IMR-90 (cell line): ENCODE data around the gene TEX264. TPM values are rescaled to one million over a fixed set of nuclear protein-coding genes. Genes with fewer than 3 reads are reported as not detected.

ENCODE experiments used
- ATAC-seq: fragments of 200-7000 bp; cut with Tn5 transposase; 2 replicates; pipeline ENCODE4 v1.9.1; 2020; ENCODE audit warnings: low read depth, mild to moderate bottlenecking, moderate library complexity
- BruUV-seq: library from RNA; stranded (reverse); fragments of 400-500 nt; replicated peaks from 2 replicates; lab custom pipeline; 2021; lab: Mats Ljungman, UMichigan
- CTCF ChIA-PET: fragments of 300-600 bp; formaldehyde crosslinking; extraction: SDS; loops from one replicate; lab custom pipeline; 2021; ENCODE audit warnings: antibody characterized with exemption; lab: Yijun Ruan, JAX
- POLR2A ChIA-PET: fragments of 300-600 bp; sonication (Branson Sonifier 250); formaldehyde crosslinking; loops from one replicate; lab custom pipeline; 2022; ENCODE audit warnings: antibody characterized with exemption; ENCODE audit not compliant: unreplicated experiment; lab: Charles Lee
- DNase-seq: peaks from one replicate; pipeline ENCODE4 v3.0.0; 2013
- H2AFZ ChIP-seq: replicated peaks from 2 replicates; pipeline ENCODE3; 2013; ENCODE audit warnings: low read length, mild to moderate bottlenecking; ENCODE audit not compliant: poor library complexity
- H2AK5ac ChIP-seq: 2 replicates; pipeline ENCODE4 v1.6.1; 2013; ENCODE audit warnings: low read depth, low read length, inconsistent platforms
- H2AK9ac ChIP-seq: replicated peaks from 2 replicates; pipeline ENCODE3; 2013; ENCODE audit warnings: mild to moderate bottlenecking, low read depth, low read length, moderate library complexity; ENCODE audit not compliant: poor library complexity
- H2BK120ac ChIP-seq: 2 replicates; pipeline ENCODE4 v1.6.1; 2013; ENCODE audit warnings: low read depth, low read length, inconsistent platforms
- H2BK15ac ChIP-seq: 3 replicates; pipeline ENCODE4 v1.6.1; 2013; ENCODE audit warnings: low read depth, low read length, inconsistent platforms
- H2BK20ac ChIP-seq: 2 replicates; pipeline ENCODE4 v1.6.1; 2013; ENCODE audit warnings: low read depth, mild to moderate bottlenecking, inconsistent platforms, low read length, moderate library complexity
- H2BK5ac ChIP-seq: 2 replicates; pipeline ENCODE4 v1.6.1; 2013; ENCODE audit warnings: mild to moderate bottlenecking, low read depth, low read length, inconsistent platforms; ENCODE audit not compliant: poor library complexity, severe bottlenecking
- H3K14ac ChIP-seq: replicated peaks from 2 replicates; pipeline ENCODE4 v1.6.1; 2013; ENCODE audit warnings: low read depth, low read length, inconsistent platforms
- H3K18ac ChIP-seq: 2 replicates; pipeline ENCODE4 v1.6.1; 2013; ENCODE audit warnings: low read depth, low read length, control low read depth
- H3K23ac ChIP-seq: 2 replicates; pipeline ENCODE4 v1.6.1; 2013; ENCODE audit warnings: low read depth, low read length, inconsistent platforms
- H3K27ac ChIP-seq: 2 replicates; pipeline ENCODE4 v1.5.1; 2013; ENCODE audit warnings: mild to moderate bottlenecking, control low read depth, low read length; ENCODE audit not compliant: insufficient read depth
- H3K27me3 ChIP-seq: 2 replicates; pipeline ENCODE4 v1.6.1; 2013; ENCODE audit warnings: low read length; ENCODE audit not compliant: control insufficient read depth, insufficient read depth
- H3K36me3 ChIP-seq: 2 replicates; pipeline ENCODE4 v1.6.1; 2013; ENCODE audit warnings: low read length, mixed read lengths; ENCODE audit not compliant: control insufficient read depth, insufficient read depth
- H3K4ac ChIP-seq: 2 replicates; pipeline ENCODE4 v1.6.1; 2013; ENCODE audit warnings: low read depth, low read length, inconsistent platforms
- H3K4me1 ChIP-seq: 2 replicates; pipeline ENCODE4 v1.6.1; 2013; ENCODE audit warnings: low read length, mixed read lengths; ENCODE audit not compliant: control insufficient read depth, insufficient read depth
- H3K4me2 ChIP-seq: 2 replicates; pipeline ENCODE4 v1.6.1; 2013; ENCODE audit warnings: low read depth, mild to moderate bottlenecking, control low read depth, low read length, moderate library complexity
- H3K4me3 ChIP-seq: 2 replicates; pipeline ENCODE4 v1.5.1; 2013; ENCODE audit warnings: low read depth, mild to moderate bottlenecking, control low read depth, low read length, moderate library complexity; ENCODE audit not compliant: insufficient read depth
- H3K56ac ChIP-seq: 2 replicates; pipeline ENCODE4 v1.6.1; 2013; ENCODE audit warnings: low read length, inconsistent platforms; ENCODE audit not compliant: insufficient read depth; ENCODE audit errors: extremely low read depth
- H3K79me1 ChIP-seq, 2 experiments: 2 replicates each; pipeline ENCODE4 v1.6.1; 2013; ENCODE audit warnings: low read length in 2 of 2, inconsistent platforms in 1 of 2, low read depth in 1 of 2
- H3K9ac ChIP-seq: 2 replicates; pipeline ENCODE4 v1.6.1; 2013; ENCODE audit warnings: low read depth, low read length, control low read depth
- H3K9me1 ChIP-seq: 2 replicates; pipeline ENCODE4 v1.6.1; 2013; ENCODE audit warnings: low read length, inconsistent platforms; ENCODE audit not compliant: insufficient read depth
- H3K9me3 ChIP-seq: 2 replicates; pipeline ENCODE4 v1.6.1; 2013; ENCODE audit warnings: low read length; ENCODE audit not compliant: control insufficient read depth, insufficient read depth
- H4K20me1 ChIP-seq: 2 replicates; pipeline ENCODE4 v1.6.1; 2013; ENCODE audit warnings: low read length, inconsistent platforms; ENCODE audit not compliant: insufficient read depth
- H4K5ac ChIP-seq: 2 replicates; pipeline ENCODE4 v1.6.1; 2013; ENCODE audit warnings: mild to moderate bottlenecking, low read depth, low read length, control low read depth
- H4K8ac ChIP-seq, 2 experiments: 2 replicates each; pipeline ENCODE4 v1.6.1; 2013; ENCODE audit warnings: low read depth in 2 of 2, low read length in 2 of 2, control low read depth in 1 of 2, inconsistent platforms in 1 of 2
- H4K91ac ChIP-seq: 2 replicates; pipeline ENCODE4 v1.6.1; 2013; ENCODE audit warnings: low read depth, low read length, inconsistent platforms; ENCODE audit not compliant: insufficient read depth
- BHLHE40 ChIP-seq: fragments of 150-350 bp; IDR thresholded peaks from 2 replicates; pipeline ENCODE4 v1.6.1; 2016; ENCODE audit warnings: mild to moderate bottlenecking, low read depth, low read length
- CEBPB ChIP-seq: IDR thresholded peaks from 2 replicates; pipeline ENCODE4 v1.6.1; 2012; ENCODE audit warnings: low read depth, low read length, improper control_type of control experiment
- CHD1 ChIP-seq: IDR thresholded peaks from 2 replicates; pipeline ENCODE4 v1.6.1; 2012; ENCODE audit warnings: low read depth, low read length, improper control_type of control experiment
- CTCF ChIP-seq: conservative IDR thresholded peaks from 2 replicates; pipeline ENCODE4 v1.5.1; 2012; ENCODE audit warnings: mild to moderate bottlenecking, low read depth, low read length, improper control_type of control experiment
- ELK1 ChIP-seq: fragments of 150-350 bp; IDR thresholded peaks from 2 replicates; pipeline ENCODE4 v1.6.1; 2016; ENCODE audit warnings: low read depth, mild to moderate bottlenecking, low read length, moderate library complexity, borderline replicate concordance
- FOS ChIP-seq: fragments of 150-350 bp; IDR thresholded peaks from 2 replicates; pipeline ENCODE4 v1.6.1; 2016; ENCODE audit warnings: low read depth, low read length
- MAFK ChIP-seq: IDR thresholded peaks from 2 replicates; pipeline ENCODE4 v1.6.1; 2012; ENCODE audit warnings: low read depth, low read length, improper control_type of control experiment
- MAZ ChIP-seq: IDR thresholded peaks from 2 replicates; pipeline ENCODE4 v1.6.1; 2012; ENCODE audit warnings: low read depth, mild to moderate bottlenecking, low read length, improper control_type of control experiment, moderate library complexity, borderline replicate concordance
- MXI1 ChIP-seq: IDR thresholded peaks from 2 replicates; pipeline ENCODE4 v1.6.1; 2012; ENCODE audit warnings: low read depth, mild to moderate bottlenecking, low read length, moderate library complexity, borderline replicate concordance
- NFE2L2 ChIP-seq: fragments of 150-350 bp; IDR thresholded peaks from 2 replicates; pipeline ENCODE4 v1.6.1; 2016; ENCODE audit warnings: low read depth, mild to moderate bottlenecking, low read length
- POLR2A ChIP-seq: IDR thresholded peaks from 2 replicates; pipeline ENCODE4 v1.6.1; 2012; ENCODE audit warnings: mild to moderate bottlenecking, low read depth, low read length
- RAD21 ChIP-seq: IDR thresholded peaks from 2 replicates; pipeline ENCODE4 v1.6.1; 2012; ENCODE audit warnings: low read length, improper control_type of control experiment
- RCOR1 ChIP-seq: IDR thresholded peaks from 2 replicates; pipeline ENCODE4 v1.6.1; 2012; ENCODE audit warnings: mild to moderate bottlenecking, low read length, improper control_type of control experiment; ENCODE audit not compliant: insufficient replicate concordance
- RFX5 ChIP-seq: IDR thresholded peaks from 2 replicates; pipeline ENCODE4 v1.8.0; 2012; ENCODE audit warnings: low read depth, mild to moderate bottlenecking, low read length, moderate library complexity
- SMC3 ChIP-seq: fragments of 150-350 bp; IDR thresholded peaks from 2 replicates; pipeline ENCODE4 v1.6.1; 2016; ENCODE audit warnings: low read depth, mild to moderate bottlenecking, antibody characterized with exemption, low read length, moderate library complexity
- USF2 ChIP-seq: fragments of 150-350 bp; IDR thresholded peaks from 2 replicates; pipeline ENCODE4 v1.6.1; 2017; ENCODE audit warnings: mild to moderate bottlenecking, antibody characterized with exemption, low read length, low read depth
- WGBS, 2 experiments: methylation state at CpG; one replicate each; pipeline versions ENCODE4 v1.1.5 to v1.1.7; 2013; ENCODE audit warnings: missing lambda C conversion rate in 2 of 2; ENCODE audit not compliant: insufficient read length in 1 of 2; ENCODE audit errors: extremely low coverage in 2 of 2; 5-methylcytosine and 5-hydroxymethylcytosine counted together
- dilution Hi-C: fragments of 300-500 bp; cut with HindIII; formaldehyde crosslinking; loops from one replicate; pipeline ENCODE4 v1.14.3; 2018; ENCODE audit warnings: low sequenced_read_pairs; ENCODE audit not compliant: unreplicated experiment
- in situ Hi-C: fragments of 300-500 bp; cut with MboI; formaldehyde crosslinking; loops from 3 replicates; pipeline ENCODE4 v1.14.3; 2019; ENCODE audit warnings: low sequenced_read_pairs, inconsistent platforms, mixed read lengths
- intact Hi-C: fragments of 100-400 bp; cut with micrococcal nuclease; formaldehyde crosslinking; loops from 2 replicates; pipeline ENCODE4 v1.10.0; 2022
- polyA plus RNA-seq, 3 experiments: library from polyadenylated mRNA; depleted of rRNA; stranded (reverse); fragments of >200 nt; gene quantifications; 2 replicates each; pipeline ENCODE4 v1.2.3, GENCODE V29; 2012; ENCODE audit warnings: low replicate concordance in 1 of 3
- total RNA-seq: library from RNA; depleted of rRNA; stranded (reverse); fragments of >200 nt; gene quantifications from 2 replicates; pipeline ENCODE4 v1.2.3, GENCODE V29; 2012

Gene TEX264
- total and polyA plus RNA-seq, 2 of the 4 experiments (the other 2 are of a cell fraction) = 30.3 to 45.0 TPM

GRCh38 chr3:51702156-51702555, 31.1 kb downstream of the TEX264 start:
- H3K4me1 ChIP-seq = no peaks in the 10 kb centered on the region
- intact Hi-C loops = no loop called here
- H3K14ac ChIP-seq = no peak overlapping the region
- no peak overlapping the region for H2AFZ ChIP-seq
- H3K4me2 ChIP-seq = no peak overlapping the region
- H3K18ac ChIP-seq = no peak overlapping the region
- H3K4ac ChIP-seq = no peak overlapping the region
- no peak overlapping the region for H3K9ac ChIP-seq
- no peak overlapping the region for H2BK120ac ChIP-seq
- no peaks in the 10 kb centered on the region; the same call in 1 of the 2 replicates for H3K27me3 ChIP-seq
- no peak for TF ChIP-seq RAD21
- TF ChIP-seq NFE2L2 = no peak
- TF ChIP-seq MAZ = no peak
- no peak for TF ChIP-seq RFX5
- no peak for TF ChIP-seq CHD1
- TF ChIP-seq RCOR1 = no peak
- TF ChIP-seq ELK1 = no peak
- TF ChIP-seq CEBPB = no peak
- no peak for TF ChIP-seq MAFK
- no peak for TF ChIP-seq USF2
- no peak for TF ChIP-seq SMC3
- no peak for TF ChIP-seq CTCF
- no peak for TF ChIP-seq FOS
- no peak for TF ChIP-seq MXI1
- no peak for TF ChIP-seq BHLHE40
- no peak for TF ChIP-seq POLR2A
- H3K9me1 ChIP-seq = peaks cover 3% of the 10 kb centered on the region; the same call in 1 of the 2 replicates
- peaks cover 30% of the 10 kb centered on the region for H3K36me3 ChIP-seq
- no peak overlapping the region for H4K5ac ChIP-seq
- H3K56ac ChIP-seq = no peak overlapping the region
- no peak overlapping the region for H4K91ac ChIP-seq
- WGBS, 2 experiments = no CpG with 5 or more reads among the region's 2 CpGs
- no peak overlapping the region for H3K23ac ChIP-seq
- H4K8ac ChIP-seq = no peak overlapping the region
- no peak overlapping the region for H2AK9ac ChIP-seq
- BruUV-seq = no TSS peak
- in situ Hi-C loops = no loop called here
- H3K27ac ChIP-seq = no peak overlapping the region
- H2AK5ac ChIP-seq = no peak overlapping the region
- H3K4me3 ChIP-seq = no peak overlapping the region
- H2BK5ac ChIP-seq = no peak overlapping the region
- no peaks in the 10 kb centered on the region for H3K9me3 ChIP-seq
- no peak for ATAC-seq
- H2BK15ac ChIP-seq = no peak overlapping the region
- peaks cover 25% of the 10 kb centered on the region for H4K20me1 ChIP-seq
- no peak for DNase-seq
- no peak overlapping the region for H2BK20ac ChIP-seq
- CTCF ChIA-PET = no interaction called here
- H3K79me1 ChIP-seq = no peaks in the 10 kb centered on the region
- dilution Hi-C loops = no loop called here
- POLR2A ChIA-PET = no interaction called here
